Measurements from ENCODE around the gene SPRY1.

- TF ChIP-seq POLR2A (IDR thresholded peaks at IDR 0.05) (no peak), POLR2AphosphoS5 (IDR thresholded peaks at IDR 0.05) (no peak), CTCF (IDR thresholded peaks at IDR 0.05) (no peak), EP300 (IDR thresholded peaks at IDR 0.05; ENCODE audit: low read depth) (no peak)
These were observed 47.0 kb downstream of the SPRY1 start for GRCh38 chr4:123443401-123444289.
